ENCODE data around the gene NOTUM.
A peak's percentile ranks its signal among the peaks of the same experiment; 100 is the strongest.

The NOTUM gene

DNA sequence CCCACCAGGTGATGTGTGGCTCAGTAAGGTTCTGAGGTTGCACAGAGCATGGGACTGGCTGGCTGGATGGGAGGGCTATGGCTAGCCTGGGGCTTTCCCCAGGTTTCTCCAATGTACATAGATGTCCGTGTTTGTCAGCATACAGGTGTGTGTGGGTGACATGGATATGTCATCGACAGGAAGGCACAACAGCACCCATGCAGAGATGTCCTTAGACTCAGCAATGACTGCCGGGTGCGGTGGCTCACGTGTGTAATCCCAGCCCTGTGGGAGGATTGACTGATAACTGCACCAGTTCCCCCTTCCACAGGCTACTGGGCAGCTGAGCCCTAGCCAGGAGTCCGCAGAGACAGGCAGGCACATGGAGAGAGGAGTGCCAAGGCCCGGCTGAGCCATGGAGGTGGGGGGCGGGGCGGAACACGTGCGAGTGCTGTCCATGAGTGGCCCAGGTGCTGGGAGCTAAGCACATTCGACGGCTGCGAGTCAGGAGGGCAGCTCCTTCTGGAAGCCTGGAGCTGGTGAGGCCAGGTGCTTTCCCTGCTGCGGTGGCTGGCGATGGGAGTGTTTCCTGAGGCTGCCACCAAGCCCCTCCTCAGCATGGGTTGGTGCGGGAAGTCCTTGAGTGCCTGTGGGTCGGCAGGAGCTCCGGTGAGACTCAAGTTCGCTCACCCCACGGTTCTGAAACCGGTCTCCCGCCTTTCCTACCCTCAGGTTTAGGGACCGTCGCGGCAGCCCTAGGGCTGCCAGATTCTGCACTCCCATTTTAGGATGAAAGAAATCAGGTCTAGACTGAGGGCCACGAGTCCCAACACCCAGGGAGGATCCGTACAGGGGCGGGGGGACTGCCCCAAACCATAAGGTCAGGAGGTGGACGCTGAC lies 15.6 kb upstream of the NOTUM start:
- DNase-seq = peak; percentile 81

DNA sequence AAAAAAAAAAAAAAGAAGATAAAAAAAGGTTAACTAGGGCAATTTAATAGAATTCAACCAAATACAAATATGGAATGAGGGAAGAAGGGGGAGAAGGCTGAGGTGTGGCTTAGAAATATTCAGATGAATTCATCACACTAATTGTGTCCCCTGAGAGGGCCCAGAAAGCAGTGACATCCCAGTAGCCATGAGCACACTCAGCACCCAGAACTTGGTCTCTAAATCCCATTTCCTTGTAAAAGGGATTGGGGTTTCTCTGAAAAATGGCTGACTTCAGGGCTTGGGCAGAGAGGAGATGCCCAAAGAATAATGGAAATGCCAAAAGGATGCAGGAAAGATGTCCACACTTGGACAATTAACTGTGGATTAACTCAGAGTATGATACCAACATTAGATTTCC lies 12.4 kb upstream of the NOTUM start:
- DNase-seq = no peak

DNA sequence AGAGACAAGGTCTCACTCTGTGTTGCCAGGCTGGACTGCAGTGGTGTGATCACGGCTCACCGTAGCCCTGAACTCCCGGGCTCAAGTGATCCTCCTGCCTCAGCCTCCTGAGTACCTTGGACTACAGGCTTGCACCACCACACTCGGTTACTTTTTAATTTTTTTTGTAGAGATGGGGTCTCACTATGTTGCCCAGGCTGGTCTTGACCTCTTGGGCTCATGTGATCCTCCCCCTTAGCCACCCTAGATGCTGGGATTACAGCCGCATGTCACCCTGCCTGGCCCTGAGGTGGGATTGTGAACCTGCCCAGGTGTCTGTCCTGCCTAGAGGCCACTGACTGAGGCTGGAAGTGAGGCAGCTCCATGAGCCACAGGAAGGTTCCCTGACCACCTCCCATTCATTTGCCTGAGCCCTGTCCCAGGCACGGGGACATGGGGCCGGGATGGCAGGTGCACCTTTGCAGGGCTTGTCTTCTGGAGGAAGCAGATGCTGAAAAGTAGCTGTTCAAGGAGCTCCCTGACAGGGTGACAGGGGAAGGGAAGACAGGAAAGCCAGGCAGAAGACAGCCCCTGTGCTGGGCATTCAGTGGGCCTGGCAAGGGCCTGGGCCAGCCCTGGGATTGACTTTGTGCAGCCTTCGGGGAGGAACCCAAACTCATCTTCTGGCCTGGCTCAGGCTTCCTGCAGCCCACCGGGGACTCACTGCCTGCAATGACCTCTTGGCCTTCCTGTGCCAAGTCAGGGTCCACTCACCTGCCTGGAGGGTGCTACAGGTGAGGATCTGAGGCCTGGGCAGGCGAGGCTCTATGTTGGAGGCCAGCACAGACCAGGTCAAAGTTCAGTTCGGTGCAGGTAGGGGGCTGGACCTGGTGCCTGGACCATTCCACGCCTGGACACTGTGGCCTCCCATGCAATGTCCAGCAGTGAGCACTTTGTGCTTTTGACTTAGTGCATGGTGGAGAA lies 8.1 kb upstream of the NOTUM start:
- DNase-seq = no peak

GRCh38 chr17:81968396-81968745 lies 7.4 kb upstream of the NOTUM start:
- no peak for DNase-seq

- peak; percentile 59 for DNase-seq
Observed at GRCh38 chr17:81967533-81968395, 6.8 kb upstream of the NOTUM start.

DNA sequence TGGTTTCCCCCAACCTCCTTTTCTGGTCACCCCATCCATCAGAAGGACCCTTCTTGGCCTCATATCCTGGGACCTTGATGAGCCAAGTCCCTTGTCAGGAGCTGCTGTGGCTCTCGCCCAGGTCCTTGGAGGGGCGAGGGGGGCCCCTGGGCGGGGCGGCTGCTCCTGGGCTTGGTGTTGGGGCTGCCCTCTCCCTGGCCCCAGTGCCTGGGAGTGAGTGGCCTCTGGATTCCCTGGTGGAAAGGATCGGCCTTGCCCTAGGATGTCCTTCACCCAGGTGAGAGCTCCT lies 6.2 kb upstream of the NOTUM start:
- no peak for DNase-seq

DNA sequence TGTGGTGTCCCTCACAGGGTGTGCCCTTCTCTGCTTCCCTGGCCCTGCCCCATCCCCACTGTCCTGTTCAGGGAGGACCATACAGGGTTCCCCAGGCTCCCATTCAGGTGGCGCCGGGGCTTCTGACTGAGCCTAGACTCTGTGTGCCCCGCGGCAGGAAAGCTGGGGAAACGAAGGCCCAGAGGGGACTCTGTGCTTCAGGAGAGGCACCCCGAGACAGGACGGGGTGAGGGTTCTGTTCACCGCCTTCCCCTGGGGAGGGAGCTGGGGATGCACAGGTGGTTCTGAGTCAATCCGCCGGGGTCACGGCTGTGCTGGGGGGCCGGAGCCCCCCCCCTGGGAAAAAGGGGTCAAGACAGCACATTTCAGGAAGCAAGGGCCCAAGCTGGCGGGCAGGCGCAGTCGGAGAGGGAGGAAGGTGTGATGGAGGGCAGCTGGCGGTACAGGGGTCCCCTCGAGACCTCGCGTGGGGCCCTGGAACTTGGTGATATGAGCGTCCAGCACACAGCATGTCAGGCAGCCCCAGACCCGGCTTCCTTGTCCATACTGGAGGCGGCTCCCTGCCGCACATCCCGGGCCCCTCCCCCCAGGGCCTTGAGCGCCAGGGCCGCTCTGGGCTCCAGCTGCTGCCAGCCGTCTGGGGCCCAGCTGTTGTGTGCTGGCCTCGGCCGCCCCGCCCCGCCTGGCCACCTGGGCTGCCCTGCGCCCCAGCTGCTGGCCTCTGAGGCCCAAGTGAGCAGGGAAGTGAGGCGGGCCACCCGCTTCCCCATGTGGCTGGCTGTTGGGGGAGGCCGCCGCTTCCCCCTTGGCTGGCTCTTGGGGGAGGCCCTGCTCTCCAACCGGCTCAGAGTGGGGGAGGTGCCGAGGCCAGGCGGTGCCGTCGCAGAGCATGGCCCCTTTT lies 5.6 kb upstream of the NOTUM start:
- DNase-seq = no peak

DNA sequence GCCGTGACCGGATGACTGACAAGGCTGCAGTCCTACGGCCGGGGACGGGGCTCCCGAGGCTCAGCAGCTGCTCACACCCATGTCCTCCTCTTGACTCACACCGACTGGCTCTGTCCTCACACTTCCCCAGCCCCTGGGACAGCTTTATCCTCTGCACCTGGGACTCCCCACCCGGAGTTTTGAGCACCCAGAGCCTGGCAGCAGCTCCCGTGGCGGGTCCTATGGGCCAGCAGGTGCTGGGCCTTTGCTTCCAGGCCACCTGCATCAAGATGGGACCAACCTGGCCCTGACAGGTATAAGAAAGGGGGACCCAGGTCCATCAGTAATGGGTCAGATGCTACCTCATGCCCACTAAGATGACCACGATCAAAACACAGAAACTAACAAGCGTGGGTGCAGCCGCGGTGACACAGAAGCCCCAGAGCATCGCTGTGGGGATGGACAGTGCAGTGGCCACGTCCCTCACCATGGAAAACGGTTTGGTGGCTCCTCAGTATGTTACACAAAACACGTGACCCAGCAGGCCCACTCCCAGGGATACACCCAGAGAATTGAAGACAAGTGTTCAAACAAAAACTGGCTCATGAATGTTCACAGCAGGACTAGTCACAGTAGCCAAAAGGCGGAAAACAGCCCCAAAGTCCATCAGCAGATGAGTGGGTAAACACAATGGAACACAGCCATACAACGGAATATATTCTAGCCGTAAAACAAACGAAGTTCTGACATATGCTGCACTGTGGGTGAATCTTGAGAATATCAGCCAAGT lies 3.3 kb upstream of the NOTUM start:
- DNase-seq = no peak

DNA sequence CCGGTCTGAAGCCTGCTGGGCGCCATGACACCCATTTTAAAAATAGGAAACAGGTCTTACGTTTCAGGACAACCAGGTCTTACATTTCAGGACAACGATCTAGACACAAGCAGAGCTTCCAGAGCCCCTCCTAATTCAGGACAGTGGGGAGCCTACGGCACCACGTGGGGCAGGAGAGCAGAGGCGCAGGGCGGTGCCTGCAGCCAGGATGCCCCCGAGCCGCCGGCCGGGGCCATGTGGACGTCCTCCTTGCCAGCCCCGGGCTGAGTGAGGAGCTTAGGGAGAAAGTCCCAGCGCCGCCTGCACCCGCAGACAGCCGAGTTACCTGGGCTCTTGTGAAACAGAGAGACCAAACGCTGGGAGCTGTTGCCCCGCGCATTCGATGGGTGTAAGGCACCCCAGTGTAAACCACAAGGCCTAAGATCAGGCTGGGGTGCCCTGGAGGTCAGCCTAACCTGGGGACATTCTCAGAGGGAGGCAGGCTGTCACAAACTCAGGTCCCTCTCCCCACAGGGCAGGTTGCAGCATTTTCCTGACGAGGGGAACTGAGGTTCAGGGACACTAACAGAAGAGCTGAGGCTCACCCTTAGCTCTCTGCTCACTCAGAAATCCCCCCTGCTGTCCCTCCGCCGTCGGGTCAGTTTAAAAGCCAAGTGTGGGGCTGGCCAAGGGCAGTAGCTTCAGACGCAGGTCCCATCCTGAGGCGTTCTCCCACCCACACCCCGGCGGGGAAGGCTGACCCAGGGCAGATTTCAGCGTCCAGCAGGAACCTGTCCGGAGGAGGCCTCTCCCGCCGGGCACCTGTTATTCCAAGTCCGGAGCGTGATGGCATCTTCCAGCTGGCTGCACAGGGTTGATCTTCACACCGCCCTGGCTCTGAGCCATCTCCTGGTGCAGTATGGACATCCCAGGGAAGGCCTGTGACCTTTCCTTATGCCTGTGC lies 1.8 kb upstream of the NOTUM start:
- no peak for DNase-seq

- DNase-seq = no peak
Observed at GRCh38 chr17:81961521-81962498, 823 bp upstream of the NOTUM start.

- no peak for DNase-seq
Observed at GRCh38 chr17:81960130-81960958, 643 bp downstream of the NOTUM start.

DNA sequence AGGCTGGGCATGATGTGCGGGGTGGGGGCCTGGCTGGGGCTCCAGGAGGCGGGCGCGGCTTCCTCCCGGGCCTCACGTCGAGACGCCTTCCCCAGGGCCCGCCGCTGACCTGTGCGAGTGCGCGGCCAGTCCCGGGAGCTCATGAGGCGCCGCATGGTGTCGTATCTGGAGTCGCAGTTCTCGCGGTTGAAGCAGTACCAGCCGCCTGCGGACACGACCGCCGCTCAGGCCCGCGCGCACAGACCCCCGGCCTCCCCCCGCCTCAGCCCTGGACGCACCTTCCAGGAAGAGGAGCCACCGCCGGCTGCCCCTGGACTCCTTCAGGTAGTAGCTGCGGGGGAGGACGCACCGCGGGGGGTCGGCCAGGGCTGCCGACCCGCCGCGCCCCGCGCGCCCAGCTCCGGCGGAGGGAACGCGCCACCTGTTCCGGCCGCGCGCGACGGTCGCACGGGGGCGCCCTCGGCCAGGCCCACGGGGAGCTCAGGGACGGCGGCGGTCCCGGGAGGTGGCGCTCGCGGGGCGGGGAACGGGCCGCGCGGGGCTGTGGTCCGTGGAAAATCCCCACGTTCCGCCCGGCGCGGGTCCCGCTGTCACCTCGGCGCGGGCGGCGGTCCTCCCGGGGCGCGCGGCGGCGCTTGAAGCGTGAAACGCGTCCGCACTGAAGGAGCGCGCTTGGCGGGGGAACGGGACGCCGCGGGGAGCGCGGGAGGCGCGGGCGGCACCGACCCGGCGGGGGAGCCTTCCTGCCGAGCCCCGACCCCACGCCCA lies 1.4 kb downstream of the NOTUM start:
- peak; percentile 52 for DNase-seq

DNA sequence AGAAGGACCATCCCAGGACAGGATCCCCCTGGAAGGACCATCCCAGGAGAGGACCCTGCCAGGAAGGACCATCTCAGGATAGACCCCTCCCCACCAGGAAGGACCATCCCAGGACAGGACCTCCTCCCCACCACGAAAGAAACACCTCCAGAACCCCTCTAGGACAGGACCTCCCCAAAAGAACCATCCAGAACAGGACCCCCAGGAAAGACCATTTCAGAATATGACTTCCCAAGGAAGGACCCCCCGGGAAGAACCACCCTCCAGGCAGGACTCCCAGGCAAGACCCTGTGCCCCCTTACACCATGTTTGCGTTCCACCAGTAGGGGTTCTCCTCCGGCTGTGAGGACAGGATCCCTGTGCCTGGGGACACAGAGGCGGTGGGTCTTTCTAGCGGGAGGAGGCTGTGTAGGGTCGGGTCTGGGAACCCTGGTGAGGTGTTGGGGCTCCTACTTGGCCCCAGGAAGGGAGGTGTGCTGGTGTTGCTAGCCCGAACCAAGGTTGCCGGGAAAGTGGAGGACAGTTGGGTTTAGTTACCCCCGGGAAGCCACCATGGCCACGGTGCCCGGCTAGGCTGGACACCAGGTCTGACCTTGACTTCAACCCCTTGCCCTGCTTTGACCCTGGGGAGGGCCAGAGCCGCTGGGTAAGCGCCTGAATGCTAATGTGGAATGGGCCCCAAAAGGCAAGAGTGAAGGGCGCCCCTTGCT lies 2.2 kb downstream of the NOTUM start:
- DNase-seq = no peak

DNA sequence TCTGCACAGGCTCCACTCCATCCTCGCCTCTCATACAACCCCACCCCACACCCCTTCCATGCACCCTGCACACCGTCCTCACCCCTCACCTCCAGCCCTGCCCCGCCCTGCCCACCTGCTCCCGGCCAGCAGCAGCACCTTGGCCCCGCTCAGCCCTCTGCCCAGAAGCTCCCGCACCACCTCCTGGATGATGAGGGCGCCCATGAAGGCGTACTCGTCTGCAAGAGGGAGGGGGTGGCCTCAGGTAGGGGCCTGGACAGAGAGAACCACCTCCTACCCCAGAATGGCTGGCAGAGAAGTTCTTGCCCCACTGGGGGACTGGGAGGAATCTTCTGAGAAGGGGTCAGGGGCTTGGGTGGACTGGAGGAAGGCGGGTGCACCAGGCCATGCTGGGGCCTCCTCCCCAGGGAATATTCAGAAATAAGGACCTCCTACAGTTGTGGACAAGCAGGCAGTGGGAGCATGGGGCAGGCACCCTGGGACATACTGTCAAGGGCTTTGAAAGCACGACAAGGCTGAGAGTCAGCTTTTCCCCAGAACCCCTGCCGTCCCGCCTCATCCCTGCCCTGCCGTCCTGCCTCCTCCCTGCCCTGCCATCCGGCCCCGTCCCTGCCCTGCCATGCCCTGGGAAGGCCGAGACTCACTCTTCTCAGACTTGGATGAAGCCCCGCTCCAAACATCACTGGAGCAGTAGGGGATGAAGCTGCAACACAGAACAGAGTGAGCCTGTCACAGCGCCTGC lies 3.1 kb downstream of the NOTUM start:
- DNase-seq = no peak
